Upper lobe of left lung (tissue), 6 donors: ENCODE results near the gene PAPOLA. TPM values are rescaled to one million over a fixed set of nuclear protein-coding genes. Genes with fewer than 3 reads are reported as not detected.

Source experiments
- ATAC-seq, 2 donors: fragments of 200-7000 bp; cut with Tn5 transposase; one replicate each; pipeline ENCODE4 v1.9.1; 2022; ENCODE audit warnings: mild to moderate bottlenecking in 2 of 2, moderate library complexity in 2 of 2; ENCODE audit not compliant: low FRiP score in 2 of 2
- DNase-seq, 2 donors: peaks; one replicate each; pipeline ENCODE4 v3.0.0-alpha.2; 2019 to 2020
- H3K27ac ChIP-seq, 4 donors: fragments of 200-600 bp; sonication (generic); one replicate each; pipeline ENCODE4 v1.5.1; 2016 to 2019
- H3K27me3 ChIP-seq, 4 donors: fragments of 200-600 bp; sonication (generic); one replicate each; pipeline ENCODE4 v1.5.1; 2017 to 2019
- H3K36me3 ChIP-seq, 4 donors: fragments of 200-600 bp; sonication (generic); one replicate each; pipeline ENCODE4 v1.5.1; 2016 to 2019
- H3K4me1 ChIP-seq, 4 donors: fragments of 200-600 bp; sonication (generic); one replicate each; pipeline ENCODE4 v1.5.1; 2018 to 2019
- H3K4me3 ChIP-seq, 4 donors: fragments of 200-600 bp; sonication (generic); one replicate each; pipeline ENCODE4 v1.5.1; 2017 to 2019; ENCODE audit warnings: mild to moderate bottlenecking in 2 of 4, moderate library complexity in 1 of 4
- H3K9me3 ChIP-seq, 4 donors: fragments of 200-600 bp; sonication (generic); one replicate each; pipeline ENCODE4 v1.5.1; 2018 to 2019
- CTCF ChIP-seq, 6 experiments: fragments of 450-650 bp in 4 of 6; fragments of 200-600 bp in 2 of 6; sonication (generic) in 2 of 6; IDR thresholded peaks; one replicate each; pipeline ENCODE4 v1.5.1; 2016 to 2019; ENCODE audit warnings: antibody characterized with exemption in 6 of 6
- EP300 ChIP-seq, 4 donors: sonication (generic); formaldehyde crosslinking; IDR thresholded peaks; one replicate each; pipeline ENCODE4 v1.5.1; 2017; ENCODE audit warnings: antibody characterized with exemption in 4 of 4, control low read depth in 2 of 4
- POLR2A ChIP-seq, 4 donors: fragments of 450-650 bp; IDR thresholded peaks; one replicate each; pipeline ENCODE4 v1.5.1; 2016 to 2017; ENCODE audit warnings: antibody characterized with exemption in 4 of 4, mild to moderate bottlenecking in 2 of 4
- POLR2AphosphoS5 ChIP-seq, 2 donors: sonication (generic); formaldehyde crosslinking; IDR thresholded peaks; one replicate each; pipeline ENCODE4 v1.5.1; 2017; ENCODE audit warnings: antibody characterized with exemption in 2 of 2
- WGBS, 2 donors: methylation state at CpG; one replicate each; pipeline ENCODE4 v1.1.5; 2017 to 2018; 5-methylcytosine and 5-hydroxymethylcytosine counted together
- total RNA-seq, 6 donors: library from RNA; depleted of rRNA in 4 of 6; stranded (reverse); fragments of >200 nt in 4 of 6; gene quantifications; one replicate each; pipeline versions ENCODE4 v1.1.0 to v1.2.1, GENCODE V29; 2016 to 2021
- donor health status: DM: no; HTN: no; CAD: no; lungs with moderate emphysema.
- donor health status: DM: no; HTN: yes; CAD: no; lungs with severe emphysema.

Gene PAPOLA
- total RNA-seq, 6 donors from 2014 or later = 109 to 210 (median 137) TPM

GRCh38 chr14:96567289-96567899 lies 65.2 kb downstream of the PAPOLA start:
- peaks cover 0 to 49% (median 11%) of the 10 kb centered on the region in 4 donors for H3K36me3 ChIP-seq
- WGBS, 2 donors = 78 to 84% methylated on average over 3 of the region's 3 CpGs

GRCh38 chr14:96568621-96569020 lies 66.4 kb downstream of the PAPOLA start:
- ATAC-seq = no peak

More at GRCh38 chr14:96567289-96567899, 65.2 kb downstream of the PAPOLA start:
- DNase-seq (no peak), ATAC-seq (no peak)
- no peak overlapping the region for H3K4me3 ChIP-seq
- H3K27ac ChIP-seq = no peak overlapping the region
- no peaks in the 10 kb centered on the region for H3K4me1 ChIP-seq
- TF ChIP-seq CTCF (IDR thresholded peaks at IDR 0.05) = peak in 4 of 6 experiments; percentile 16 to 37 (median 28)
- no peak for TF ChIP-seq EP300 (IDR thresholded peaks at IDR 0.05)
- H3K27me3 ChIP-seq = no peaks in the 10 kb centered on the region
- no peaks in the 10 kb centered on the region for H3K9me3 ChIP-seq

GRCh38 chr14:96571311-96571710 lies 69.1 kb downstream of the PAPOLA start:
- H3K27ac ChIP-seq = no peak overlapping the region
- H3K36me3 ChIP-seq = peaks cover 0 to 27% (median 0%) of the 10 kb centered on the region in 4 donors
- TF ChIP-seq POLR2A (IDR thresholded peaks at IDR 0.05) (no peak), POLR2AphosphoS5 (IDR thresholded peaks at IDR 0.05) (no peak), CTCF (IDR thresholded peaks at IDR 0.05) (no peak), EP300 (IDR thresholded peaks at IDR 0.05) (no peak)
- no peaks in the 10 kb centered on the region for H3K27me3 ChIP-seq
- no peaks in the 10 kb centered on the region for H3K9me3 ChIP-seq
- H3K4me1 ChIP-seq = peaks cover 0 to 10% (median 7%) of the 10 kb centered on the region in 4 donors
- no peak for ATAC-seq
- no peak overlapping the region for H3K4me3 ChIP-seq
- no peak for DNase-seq
- WGBS, 2 donors = 95% methylated on average over 4 of the region's 4 CpGs

More at GRCh38 chr14:96568621-96569020, 66.4 kb downstream of the PAPOLA start:
- no peak for DNase-seq
- Histone ChIP-seq H3K9me3 (no peaks in the 10 kb centered on the region), H3K4me1 (no peaks in the 10 kb centered on the region), H3K27me3 (no peaks in the 10 kb centered on the region), H3K36me3 (peaks cover 0 to 45% (median 9%) of the 10 kb centered on the region in 4 donors), H3K27ac (no peak overlapping the region), H3K4me3 (no peak overlapping the region)
- TF ChIP-seq CTCF (IDR thresholded peaks at IDR 0.05) (no peak), POLR2A (IDR thresholded peaks at IDR 0.05) (no peak), EP300 (IDR thresholded peaks at IDR 0.05) (no peak), POLR2AphosphoS5 (IDR thresholded peaks at IDR 0.05) (no peak)

GRCh38 chr14:96573473-96574100 lies 71.4 kb downstream of the PAPOLA start:
- ATAC-seq (no peak), DNase-seq (no peak)
- Histone ChIP-seq H3K4me3 (no peak overlapping the region), H3K4me1 (peaks cover 0 to 14% (median 9%) of the 10 kb centered on the region in 4 donors), H3K36me3 (peaks cover 0 to 11% (median 0%) of the 10 kb centered on the region in 4 donors), H3K9me3 (no peaks in the 10 kb centered on the region), H3K27me3 (no peaks in the 10 kb centered on the region), H3K27ac (no peak overlapping the region)
- no peak for TF ChIP-seq POLR2A (IDR thresholded peaks at IDR 0.05)
- no peak for TF ChIP-seq POLR2AphosphoS5 (IDR thresholded peaks at IDR 0.05)
- no peak for TF ChIP-seq EP300 (IDR thresholded peaks at IDR 0.05)
- no peak for TF ChIP-seq CTCF (IDR thresholded peaks at IDR 0.05)
- 94 to 96% methylated on average over 5 of the region's 5 CpGs for WGBS, 2 donors
